ENCODE measurements around the gene MON1B. TPM values are rescaled to one million over a fixed set of nuclear protein-coding genes. Genes with fewer than 3 reads are reported as not detected.

The MON1B gene
- 31.9 TPM for total RNA-seq

DNA sequence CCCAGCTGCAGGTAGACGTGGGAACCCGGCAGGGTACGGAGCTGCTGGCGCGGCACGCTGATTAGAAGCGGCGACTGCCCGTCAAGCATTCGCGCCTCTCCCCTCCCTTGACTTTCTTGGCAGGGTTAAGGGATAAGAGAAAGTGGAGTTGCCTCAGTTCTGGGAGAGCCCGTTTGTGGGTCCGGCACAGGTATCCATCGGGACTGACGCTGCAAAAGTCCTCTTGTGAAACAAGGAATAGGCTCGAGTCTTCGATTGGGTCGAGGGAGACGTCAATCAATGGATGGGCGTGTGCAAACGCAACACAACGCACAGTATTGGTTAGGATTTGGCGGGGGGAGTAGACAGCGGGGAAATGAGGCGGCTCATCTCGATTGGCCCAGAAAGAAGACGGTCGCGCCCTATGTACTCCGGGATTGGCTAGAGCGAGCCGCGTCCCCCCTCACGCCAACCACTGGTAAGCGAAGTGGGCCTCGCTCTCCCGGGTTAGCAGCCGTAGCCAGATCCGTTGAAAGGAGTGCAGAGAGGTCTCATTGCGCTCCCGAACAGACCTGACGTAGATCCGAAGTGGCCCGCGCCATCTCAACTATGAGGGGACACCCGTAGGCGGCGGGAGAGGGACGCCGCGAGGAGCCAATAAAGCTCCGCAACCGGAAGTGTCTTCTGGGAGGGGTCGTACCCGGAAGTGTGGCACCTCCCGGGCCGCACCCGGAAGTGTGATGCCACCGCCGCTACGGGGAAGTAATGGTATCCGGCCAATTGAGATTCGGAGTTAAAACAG is at the start of gene MON1B:
MON1B (plus strand) TSS at position 713 of the 781 bp plus-strand sequence. CDS start 296 bp downstream, outside the sequence.
- H3K4me3 ChIP-seq, result peak within 1 kb of the TSS; percentile 63 to 72
- peaks cover 9 to 26% of the 10 kb centered on the region in 2 donors for H3K36me3 ChIP-seq
- H3K27me3 ChIP-seq, result no peaks in the 10 kb centered on the region
- intact Hi-C loops (cut with DNase I), result loop anchor here (1.0 to 5.0 kb wide), 3 partner anchors 531 to 908 kb away; partner anchors contain the start of gene WWOX
- peaks cover 0 to 11% of the 10 kb centered on the region in 2 donors for H3K4me1 ChIP-seq
- peak within 1 kb of the TSS; percentile 93 to 95 for H3K27ac ChIP-seq
- TF ChIP-seq, protein P1, sequence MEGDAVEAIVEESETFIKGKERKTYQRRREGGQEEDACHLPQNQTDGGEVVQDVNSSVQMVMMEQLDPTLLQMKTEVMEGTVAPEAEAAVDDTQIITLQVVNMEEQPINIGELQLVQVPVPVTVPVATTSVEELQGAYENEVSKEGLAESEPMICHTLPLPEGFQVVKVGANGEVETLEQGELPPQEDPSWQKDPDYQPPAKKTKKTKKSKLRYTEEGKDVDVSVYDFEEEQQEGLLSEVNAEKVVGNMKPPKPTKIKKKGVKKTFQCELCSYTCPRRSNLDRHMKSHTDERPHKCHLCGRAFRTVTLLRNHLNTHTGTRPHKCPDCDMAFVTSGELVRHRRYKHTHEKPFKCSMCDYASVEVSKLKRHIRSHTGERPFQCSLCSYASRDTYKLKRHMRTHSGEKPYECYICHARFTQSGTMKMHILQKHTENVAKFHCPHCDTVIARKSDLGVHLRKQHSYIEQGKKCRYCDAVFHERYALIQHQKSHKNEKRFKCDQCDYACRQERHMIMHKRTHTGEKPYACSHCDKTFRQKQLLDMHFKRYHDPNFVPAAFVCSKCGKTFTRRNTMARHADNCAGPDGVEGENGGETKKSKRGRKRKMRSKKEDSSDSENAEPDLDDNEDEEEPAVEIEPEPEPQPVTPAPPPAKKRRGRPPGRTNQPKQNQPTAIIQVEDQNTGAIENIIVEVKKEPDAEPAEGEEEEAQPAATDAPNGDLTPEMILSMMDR (IDR thresholded peaks at IDR 0.05), result peak in 2 of 3 experiments; percentile 11 to 21
- DNase-seq (ENCODE audit: low spot score in 2 of 2), result peak; percentile 96 to 99
- H3K9me3 ChIP-seq, result no peaks in the 10 kb centered on the region

DNA sequence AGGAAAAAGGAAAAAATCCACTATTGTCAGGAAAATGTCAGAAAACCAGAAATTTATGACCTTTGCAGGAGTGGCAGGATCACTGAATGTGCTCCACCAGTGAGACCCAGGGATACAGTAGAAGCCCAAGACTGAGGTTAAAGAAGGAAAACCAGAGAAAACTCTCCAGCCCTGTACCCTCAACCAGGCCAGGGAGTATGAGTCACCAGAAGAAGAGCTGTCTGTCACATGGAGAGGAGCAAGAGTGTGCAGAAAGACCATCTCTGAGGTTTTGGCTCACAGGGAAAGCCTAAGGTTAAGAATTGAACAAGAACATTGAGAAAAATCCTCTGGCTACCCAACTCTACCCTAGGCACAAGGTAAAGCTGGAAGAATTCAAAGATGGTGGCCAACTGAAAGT is 47.6 kb upstream of the MON1B start:
- H3K36me3 ChIP-seq, result no peaks in the 10 kb centered on the region
- no peaks in the 10 kb centered on the region for H3K27me3 ChIP-seq
- no peak overlapping the region for H3K4me3 ChIP-seq
- peaks cover 0 to 8% of the 10 kb centered on the region in 2 donors for H3K9me3 ChIP-seq
- intact Hi-C loops (cut with DNase I), result no loop called here
- DNase-seq (ENCODE audit: low spot score in 2 of 2), result no peak
- TF ChIP-seq, protein P1 (IDR thresholded peaks at IDR 0.05), result no peak
- H3K4me1 ChIP-seq, result no peaks in the 10 kb centered on the region
- no peak overlapping the region for H3K27ac ChIP-seq

DNA sequence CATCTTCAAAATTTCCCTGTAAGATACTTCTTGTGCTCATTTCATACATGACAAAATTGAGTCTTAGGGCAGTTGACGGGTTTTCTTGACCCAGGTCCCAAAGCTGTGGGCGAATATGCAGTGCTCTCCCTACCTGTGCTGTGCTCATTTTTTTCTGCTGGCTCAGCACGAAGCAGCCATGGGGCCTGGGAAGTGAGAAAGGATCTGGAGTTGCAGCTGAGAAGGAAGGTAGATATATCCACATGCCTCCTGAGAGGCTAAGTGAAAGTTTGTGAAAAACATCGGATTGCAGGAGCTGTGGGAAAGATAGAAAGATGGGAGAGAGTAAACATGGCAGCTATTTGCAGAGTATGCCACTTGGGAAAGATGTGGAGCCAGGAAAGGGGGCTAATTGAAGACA is 42.9 kb upstream of the MON1B start:
- DNase-seq (ENCODE audit: low spot score in 2 of 2), result no peak
- no peaks in the 10 kb centered on the region for H3K36me3 ChIP-seq
- H3K4me3 ChIP-seq, result no peak overlapping the region
- intact Hi-C loops (cut with DNase I), result no loop called here
- H3K9me3 ChIP-seq, result peaks cover 0 to 8% of the 10 kb centered on the region in 2 donors
- H3K27me3 ChIP-seq, result no peaks in the 10 kb centered on the region
- H3K27ac ChIP-seq, result no peak overlapping the region
- no peaks in the 10 kb centered on the region for H3K4me1 ChIP-seq
- TF ChIP-seq, protein P1 (IDR thresholded peaks at IDR 0.05), result no peak

DNA sequence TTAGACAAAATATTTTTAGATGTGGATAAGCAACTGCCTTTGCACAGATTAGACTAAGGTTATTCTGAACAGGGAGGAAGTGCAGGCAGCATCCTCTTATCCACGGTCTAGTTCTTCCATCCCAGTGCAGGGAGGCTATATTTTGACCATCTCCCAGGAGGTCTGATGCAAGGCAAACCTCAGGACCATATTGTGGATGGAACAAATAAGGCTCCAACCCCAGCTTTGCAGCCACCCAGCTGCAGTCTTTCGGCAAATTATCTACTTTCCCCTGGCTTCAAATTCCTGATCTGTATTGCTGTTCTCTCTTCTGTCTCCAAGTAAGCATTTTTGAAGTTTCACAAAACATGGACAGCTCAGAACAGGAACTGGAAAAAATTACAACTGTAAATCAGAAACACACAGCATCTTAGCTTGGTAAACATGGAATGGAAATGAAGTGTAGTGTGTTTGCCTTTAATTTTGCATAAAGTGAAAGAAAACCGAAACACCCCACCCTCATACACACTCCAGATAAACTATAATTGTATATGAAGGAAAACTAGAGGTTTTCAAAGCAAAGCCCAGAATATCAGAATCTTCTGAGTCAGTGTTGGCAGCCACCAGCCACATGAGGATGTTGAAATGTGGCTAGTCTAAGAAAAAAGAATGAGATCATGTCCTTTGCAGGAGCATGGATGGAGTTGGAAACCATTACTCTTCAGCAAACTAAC is 33.5 kb upstream of the MON1B start:
- no peak for DNase-seq (ENCODE audit: low spot score in 2 of 2)
- Histone ChIP-seq H3K9me3 (no peaks in the 10 kb centered on the region), H3K4me3 (no peak overlapping the region), H3K27ac (no peak overlapping the region), H3K36me3 (no peaks in the 10 kb centered on the region), H3K4me1 (no peaks in the 10 kb centered on the region), H3K27me3 (no peaks in the 10 kb centered on the region)
- intact Hi-C loops (cut with DNase I), result no loop called here
- TF ChIP-seq, protein P1 (IDR thresholded peaks at IDR 0.05), result no peak

DNA sequence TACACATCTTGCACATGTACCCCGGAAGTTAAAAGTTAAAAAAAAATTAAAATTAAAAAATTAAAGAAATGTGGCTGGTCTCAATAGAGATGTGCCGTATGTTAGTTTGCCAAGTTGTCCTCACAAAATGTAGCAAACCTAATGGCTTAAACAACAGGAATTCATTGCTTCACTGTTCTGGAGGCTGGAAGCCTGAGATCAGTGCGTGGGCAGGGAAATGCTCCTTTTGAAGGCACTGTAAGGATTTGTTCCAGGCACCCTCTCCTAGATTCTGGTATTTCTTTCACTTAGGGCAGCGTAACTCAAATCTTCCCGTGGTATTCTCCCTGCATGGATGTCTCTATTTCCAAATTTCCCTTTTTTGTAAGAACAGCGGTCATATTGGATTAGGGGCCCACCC is 32.7 kb upstream of the MON1B start:
- TF ChIP-seq, protein P1 (IDR thresholded peaks at IDR 0.05), result no peak
- no peaks in the 10 kb centered on the region for H3K27me3 ChIP-seq
- intact Hi-C loops (cut with DNase I), result no loop called here
- DNase-seq (ENCODE audit: low spot score in 2 of 2), result no peak
- H3K36me3 ChIP-seq, result no peaks in the 10 kb centered on the region
- H3K9me3 ChIP-seq, result no peaks in the 10 kb centered on the region
- no peaks in the 10 kb centered on the region for H3K4me1 ChIP-seq
- no peak overlapping the region for H3K4me3 ChIP-seq
- H3K27ac ChIP-seq, result no peak overlapping the region

Measured in ascending aorta (tissue), 2 donors.